HCT116 (cell line): ENCODE results near the gene ADARB2. TPM values are rescaled to one million over a fixed set of nuclear protein-coding genes. Genes with fewer than 3 reads are reported as not detected.

Experiments
- ATAC-seq: fragments of 200-7000 bp; cut with Tn5 transposase; 2 replicates; pipeline ENCODE4 v1.9.1; 2020; ENCODE audit warnings: mild to moderate bottlenecking, moderate library complexity
- BruUV-seq: library from RNA; stranded (reverse); fragments of 400-500 nt; replicated peaks from 2 replicates; lab custom pipeline; 2021; lab: Mats Ljungman, UMichigan
- CTCF ChIA-PET: fragments of 300-600 bp; sonication (Branson Sonifier 250); formaldehyde crosslinking; loops from one replicate; lab custom pipeline; 2021; ENCODE audit warnings: antibody characterized with exemption; lab: Charles Lee
- POLR2A ChIA-PET: fragments of 300-600, 350-600 bp; sonication (Branson Sonifier 250); formaldehyde crosslinking; loops from one replicate; lab custom pipeline; 2021; ENCODE audit warnings: antibody characterized with exemption; lab: Charles Lee
- RAD21 ChIA-PET, 2 experiments: fragments of 300-600 bp; sonication (Branson Sonifier 250); formaldehyde crosslinking; loops; one replicate each; lab custom pipeline; 2023; ENCODE audit warnings: low total read pairs in 2 of 2; ENCODE audit not compliant: uncharacterized antibody in 2 of 2, unreplicated experiment in 2 of 2, low non-redundant PET in 1 of 2; lab: Charles Lee
- DNase-seq: peaks from one replicate; pipeline ENCODE4 v3.0.0-alpha.2; 2010; ENCODE audit warnings: low read depth, low spot score
- H2AFZ ChIP-seq: fragments of 200-600 bp; shearing (Covaris generic), sonication (generic); 2 replicates; pipeline ENCODE4 v1.6.1; 2017; ENCODE audit warnings: low read depth, mixed run types, mixed read lengths, antibody characterized with exemption, low read length; ENCODE audit not compliant: poor library complexity, severe bottlenecking
- H3K27ac ChIP-seq: 2 replicates; pipeline ENCODE4 v1.5.1; 2012; ENCODE audit warnings: low read depth, low read length
- H3K27me3 ChIP-seq: fragments of 200-600 bp; sonication (generic); 2 replicates; pipeline ENCODE4 v1.6.1; 2016; ENCODE audit warnings: mixed run types, low read length, mixed read lengths; ENCODE audit not compliant: insufficient read depth
- H3K36me3 ChIP-seq, 2 experiments: fragments of 200-500 bp in 1 of 2; fragments of 200-600 bp in 1 of 2; sonication (Bioruptor generic) in 1 of 2; sonication (generic) in 1 of 2; 2 replicates each; pipeline versions ENCODE4 v1.5.1 to v1.6.1; 2014 to 2016; ENCODE audit warnings: low read length in 2 of 2, inconsistent platforms in 1 of 2, mixed read lengths in 1 of 2, mixed run types in 1 of 2; ENCODE audit not compliant: insufficient read depth in 2 of 2, control insufficient read depth in 1 of 2
- H3K4me1 ChIP-seq, 2 experiments: fragments of 200-600 bp in 1 of 2; sonication (generic) in 1 of 2; 2 replicates each; pipeline versions ENCODE4 v1.5.1 to v1.6.1; 2012 to 2017; ENCODE audit warnings: low read length in 2 of 2, inconsistent platforms in 1 of 2, mild to moderate bottlenecking in 1 of 2, mixed read lengths in 1 of 2, mixed run types in 1 of 2, moderate library complexity in 1 of 2; ENCODE audit not compliant: insufficient read depth in 2 of 2, control insufficient read depth in 1 of 2
- H3K4me2 ChIP-seq: fragments of 200-600 bp; sonication (generic); 2 replicates; pipeline ENCODE4 v1.6.1; 2017; ENCODE audit warnings: mixed run types, low read length, mixed read lengths
- H3K4me3 ChIP-seq, 2 experiments: fragments of 200-600 bp in 1 of 2; sonication (generic) in 1 of 2; replicated peaks in 1 of 2; 2 replicates each; pipeline ENCODE4 v1.5.1; 2011 to 2016; ENCODE audit warnings: low read length in 2 of 2, control low read depth in 1 of 2, low read depth in 1 of 2, mild to moderate bottlenecking in 1 of 2, mixed read lengths in 1 of 2, mixed run types in 1 of 2
- H3K79me2 ChIP-seq: fragments of 200-600 bp; sonication (generic); 2 replicates; pipeline ENCODE4 v1.6.1; 2017; ENCODE audit warnings: mild to moderate bottlenecking, mixed run types, low read length, moderate library complexity, mixed read lengths; ENCODE audit not compliant: insufficient read depth
- H3K9ac ChIP-seq: fragments of 200-600 bp; sonication (generic); 2 replicates; pipeline ENCODE4 v1.6.1; 2016; ENCODE audit warnings: low read length, mixed read lengths
- H3K9me2 ChIP-seq: fragments of 200-600 bp; sonication (generic), shearing (Covaris generic); 2 replicates; pipeline ENCODE4 v1.6.1; 2017; ENCODE audit warnings: mixed run types, mild to moderate bottlenecking, moderate library complexity; ENCODE audit not compliant: insufficient read depth
- H3K9me3 ChIP-seq, 2 experiments: fragments of 200-500 bp in 1 of 2; fragments of 200-600 bp in 1 of 2; sonication (Bioruptor generic) in 1 of 2; sonication (generic) in 1 of 2; 2 replicates each; pipeline ENCODE4 v1.6.1; 2014 to 2017; ENCODE audit warnings: low read length in 2 of 2, mixed read lengths in 2 of 2, inconsistent platforms in 1 of 2, low read depth in 1 of 2, mild to moderate bottlenecking in 1 of 2, mixed run types in 1 of 2, moderate library complexity in 1 of 2; ENCODE audit not compliant: control insufficient read depth in 1 of 2, insufficient read depth in 1 of 2
- H4K20me1 ChIP-seq: fragments of 200-600 bp; sonication (generic), shearing (Covaris generic); 2 replicates; pipeline ENCODE4 v1.6.1; 2017; ENCODE audit warnings: mixed run types, mild to moderate bottlenecking, moderate library complexity; ENCODE audit not compliant: insufficient read depth
- CBX3 ChIP-seq: IDR thresholded peaks from 2 replicates; pipeline ENCODE4 v1.6.1; 2012; ENCODE audit warnings: low read depth
- CEBPB ChIP-seq: IDR thresholded peaks from 2 replicates; pipeline ENCODE4 v1.6.1; 2012; ENCODE audit warnings: low read depth
- EGR1 ChIP-seq: IDR thresholded peaks from 2 replicates; pipeline ENCODE4 v1.6.1; 2012; ENCODE audit warnings: low read depth
- ELF1 ChIP-seq: IDR thresholded peaks from 2 replicates; pipeline ENCODE4 v1.6.1; 2012; ENCODE audit warnings: low read depth, borderline replicate concordance
- EZH2phosphoT487 ChIP-seq: fragments of 200-600 bp; IDR thresholded peaks from 2 replicates; pipeline ENCODE4 v1.6.1; 2018; ENCODE audit warnings: antibody characterized with exemption, borderline replicate concordance
- FOSL1 ChIP-seq: IDR thresholded peaks from 2 replicates; pipeline ENCODE4 v1.6.1; 2012; ENCODE audit warnings: low read depth
- POLR2AphosphoS5 ChIP-seq: IDR thresholded peaks from 2 replicates; pipeline ENCODE4 v1.6.1; 2011; ENCODE audit warnings: mild to moderate bottlenecking, low read depth, low read length, moderate library complexity
- RAD21 ChIP-seq: IDR thresholded peaks from 2 replicates; pipeline ENCODE4 v1.6.1; 2012; ENCODE audit warnings: low read depth, mild to moderate bottlenecking
- SIN3A ChIP-seq: IDR thresholded peaks from 2 replicates; pipeline ENCODE4 v1.6.1; 2012; ENCODE audit warnings: low read depth
- SP1 ChIP-seq: IDR thresholded peaks from 2 replicates; pipeline ENCODE4 v1.6.1; 2012; ENCODE audit warnings: low read depth
- SRF ChIP-seq: IDR thresholded peaks from 2 replicates; pipeline ENCODE4 v1.6.1; 2012; ENCODE audit warnings: low read depth
- TCF7L2 ChIP-seq: IDR thresholded peaks from 2 replicates; pipeline ENCODE4 v1.7.0; 2011; ENCODE audit warnings: borderline replicate concordance, inconsistent platforms; ENCODE audit not compliant: insufficient read depth, insufficient read length; ENCODE audit errors: extremely low read depth
- YY1 ChIP-seq: IDR thresholded peaks from 2 replicates; pipeline ENCODE4 v1.6.1; 2011; ENCODE audit warnings: low read length, low read depth, moderate library complexity, mild to moderate bottlenecking; ENCODE audit not compliant: insufficient replicate concordance; ENCODE audit errors: extremely low read depth
- ZFX ChIP-seq: fragments of 450-650 bp; IDR thresholded peaks from 2 replicates; pipeline ENCODE4 v1.6.1; 2017
- ZNF274 ChIP-seq: fragments of 200-500 bp; sonication (Bioruptor generic); IDR thresholded peaks from 2 replicates; pipeline ENCODE4 v1.6.1; 2014; ENCODE audit warnings: mild to moderate bottlenecking, low read depth, low read length, inconsistent platforms
- intact Hi-C: fragments of 100-400 bp; cut with micrococcal nuclease; formaldehyde crosslinking; loops from 2 replicates; pipeline ENCODE4 v1.10.0; 2022
- total RNA-seq: library from RNA; stranded (reverse); gene quantifications from one replicate; pipeline ENCODE4 v1.2.1, GENCODE V29; 2021; ENCODE audit not compliant: unreplicated experiment
- TF ChIP-seq, protein P1 (sequence below): IDR thresholded peaks from 2 replicates; pipeline ENCODE4 v1.6.1; 2012
- TF ChIP-seq, protein P2 (sequence below): IDR thresholded peaks from 2 replicates; pipeline ENCODE4 v1.6.1; 2012

Gene ADARB2
- total RNA-seq, 1 experiment from 2014 or later, result not detected

DNA sequence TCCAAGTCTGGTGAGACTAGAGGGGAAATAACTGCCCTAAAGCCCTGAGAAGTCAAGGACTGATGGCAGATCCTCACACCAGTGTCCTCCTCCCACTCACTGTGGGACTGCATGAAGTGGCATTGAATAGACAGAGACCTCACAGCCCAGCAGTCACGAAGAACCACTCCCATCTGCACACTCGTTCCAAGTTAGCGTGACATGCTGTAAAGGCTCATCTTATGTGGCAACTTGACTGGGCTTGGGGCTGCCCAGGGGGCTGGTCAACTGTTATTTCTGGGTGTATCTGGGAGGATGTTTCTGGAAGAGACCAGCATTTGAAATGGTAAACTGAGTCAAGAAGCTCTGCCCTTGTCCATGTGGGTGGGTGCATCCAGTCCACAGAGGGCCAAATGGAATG is 104.7 kb downstream of the ADARB2 start (continued):
- TF ChIP-seq ZFX (no peak), EGR1 (no peak), POLR2AphosphoS5 (no peak), RAD21 (no peak), SP1 (no peak), TCF7L2 (no peak), YY1 (no peak), EZH2phosphoT487 (no peak)
- TF ChIP-seq, protein P1, sequence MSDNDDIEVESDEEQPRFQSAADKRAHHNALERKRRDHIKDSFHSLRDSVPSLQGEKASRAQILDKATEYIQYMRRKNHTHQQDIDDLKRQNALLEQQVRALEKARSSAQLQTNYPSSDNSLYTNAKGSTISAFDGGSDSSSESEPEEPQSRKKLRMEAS, result no peak
- TF ChIP-seq, protein P2, sequence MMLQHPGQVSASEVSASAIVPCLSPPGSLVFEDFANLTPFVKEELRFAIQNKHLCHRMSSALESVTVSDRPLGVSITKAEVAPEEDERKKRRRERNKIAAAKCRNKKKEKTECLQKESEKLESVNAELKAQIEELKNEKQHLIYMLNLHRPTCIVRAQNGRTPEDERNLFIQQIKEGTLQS, result no peak

DNA sequence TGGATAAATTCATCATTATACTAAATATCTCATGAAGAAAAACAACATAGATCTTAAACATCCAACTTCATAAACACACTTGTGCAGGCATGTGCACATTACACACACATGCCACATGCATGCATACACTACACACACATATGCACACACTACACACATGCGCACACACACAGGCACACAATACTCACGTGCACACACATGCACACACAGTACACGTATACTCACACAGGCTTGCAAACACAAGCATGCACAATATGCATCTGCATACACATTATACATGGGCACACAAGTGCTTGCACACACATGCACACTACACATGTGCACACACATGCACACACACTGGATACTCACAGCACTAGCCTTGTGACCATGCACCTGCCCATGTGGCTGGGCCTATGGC is 105.2 kb downstream of the ADARB2 start:
- no peaks in the 10 kb centered on the region for H3K4me1 ChIP-seq
- BruUV-seq, result no TSS peak
- H3K9ac ChIP-seq, result no peak overlapping the region
- no peak overlapping the region for H2AFZ ChIP-seq
- intact Hi-C loops, result no loop called here
- no peak for ATAC-seq
- ChIA-PET CTCF (no interaction called here), RAD21 (no interaction called here), POLR2A (no interaction called here)
- no peak for DNase-seq
- H4K20me1 ChIP-seq, result no peaks in the 10 kb centered on the region
- no peak overlapping the region for H3K4me3 ChIP-seq
- H3K27ac ChIP-seq, result no peak overlapping the region
- H3K9me3 ChIP-seq, result no peaks in the 10 kb centered on the region
- H3K79me2 ChIP-seq, result no peaks in the 10 kb centered on the region
- no peak overlapping the region for H3K4me2 ChIP-seq
- H3K36me3 ChIP-seq, result no peaks in the 10 kb centered on the region
- H3K9me2 ChIP-seq, result no peaks in the 10 kb centered on the region
- H3K27me3 ChIP-seq, result peaks cover 3% of the 10 kb centered on the region
- no peak for TF ChIP-seq FOSL1
- no peak for TF ChIP-seq CEBPB
- TF ChIP-seq EGR1, result no peak
- TF ChIP-seq, protein P1, result no peak
- TF ChIP-seq SP1, result no peak
- TF ChIP-seq EZH2phosphoT487, result no peak
- TF ChIP-seq CBX3, result no peak
- no peak for TF ChIP-seq RAD21
- no peak for TF ChIP-seq SIN3A
- TF ChIP-seq SRF, result no peak
- TF ChIP-seq YY1, result no peak
- no peak for TF ChIP-seq ELF1
- TF ChIP-seq, protein P2, result no peak
- TF ChIP-seq TCF7L2, result no peak
- TF ChIP-seq ZNF274, result no peak
